ENCODE data around the gene ITM2B.

- TF ChIP-seq GATA3 (IDR thresholded peaks at IDR 0.05; ENCODE audit: low read depth, low read length) (no peak), GATA2 (IDR thresholded peaks at IDR 0.05; ENCODE audit: low read depth, low read length) (no peak)
These were observed 40.3 kb downstream of the ITM2B start for GRCh38 chr13:48273346-48273745.
